SK-N-SH (cell line): ENCODE results near the gene ADAP1.
A peak's percentile ranks its signal among the peaks of the same experiment; 100 is the strongest.

Source experiments
- CTCF ChIP-seq: fragments of 200-600 bp; sonication (generic); IDR thresholded peaks from 2 replicates; pipeline ENCODE4 v1.6.1; 2017; ENCODE audit warnings: antibody characterized with exemption, mild to moderate bottlenecking, moderate library complexity
- EP300 ChIP-seq, 2 experiments: IDR thresholded peaks; 2 replicates each; pipeline versions ENCODE4 v1.4.0 to v1.6.1; 2012; ENCODE audit warnings: borderline replicate concordance in 1 of 2, low read depth in 1 of 2, low read length in 1 of 2
- NFIC ChIP-seq: IDR thresholded peaks from 2 replicates; pipeline ENCODE4 v1.4.0; 2012; ENCODE audit warnings: borderline replicate concordance
- NRF1 ChIP-seq: IDR thresholded peaks from 2 replicates; pipeline ENCODE4 v1.6.1; 2012; ENCODE audit warnings: low read depth, mild to moderate bottlenecking, low read length
- RCOR1 ChIP-seq: fragments of 150-350 bp; IDR thresholded peaks from 2 replicates; pipeline ENCODE4 v1.6.1; 2017; ENCODE audit warnings: antibody characterized with exemption, low read length
- RFX5 ChIP-seq: IDR thresholded peaks from 2 replicates; pipeline ENCODE4 v1.6.1; 2012; ENCODE audit warnings: mild to moderate bottlenecking, improper control_type of control experiment, low read length
- RXRA ChIP-seq: IDR thresholded peaks from 2 replicates; pipeline ENCODE4 v1.4.0; 2012; ENCODE audit warnings: low read depth, mild to moderate bottlenecking, borderline replicate concordance
- TF ChIP-seq, protein P1 (sequence below): IDR thresholded peaks from 2 replicates; pipeline ENCODE4 v1.4.0; 2012; ENCODE audit warnings: low read depth, borderline replicate concordance

DNA sequence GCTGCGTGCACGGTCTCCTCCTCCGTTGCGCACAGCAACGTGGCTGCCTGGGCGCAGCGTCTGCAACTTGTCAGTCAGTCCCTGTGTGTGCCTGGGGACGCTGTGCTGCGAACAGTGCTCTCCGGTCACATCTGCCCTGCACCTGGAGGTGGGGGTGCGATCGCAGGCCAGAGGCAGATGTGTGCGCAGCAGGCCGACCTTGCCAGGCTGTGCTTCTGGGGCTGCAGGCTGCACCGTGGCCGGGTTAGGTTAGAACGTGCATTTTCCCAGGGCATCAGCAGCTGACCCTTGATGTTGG lies 86.3 kb downstream of the ADAP1 start:
- TF ChIP-seq CTCF (no peak), NFIC (no peak), RFX5 (no peak), RXRA (no peak), RCOR1 (0 out of 2 replicates have a peak, but pooled peaks have one; percentile 27), NRF1 (no peak), EP300 (IDR thresholded peaks at IDR 0.05; ENCODE audit: borderline replicate concordance in 1 of 2, low read depth in 1 of 2, low read length in 1 of 2) (no peak)
- TF ChIP-seq, protein P1, sequence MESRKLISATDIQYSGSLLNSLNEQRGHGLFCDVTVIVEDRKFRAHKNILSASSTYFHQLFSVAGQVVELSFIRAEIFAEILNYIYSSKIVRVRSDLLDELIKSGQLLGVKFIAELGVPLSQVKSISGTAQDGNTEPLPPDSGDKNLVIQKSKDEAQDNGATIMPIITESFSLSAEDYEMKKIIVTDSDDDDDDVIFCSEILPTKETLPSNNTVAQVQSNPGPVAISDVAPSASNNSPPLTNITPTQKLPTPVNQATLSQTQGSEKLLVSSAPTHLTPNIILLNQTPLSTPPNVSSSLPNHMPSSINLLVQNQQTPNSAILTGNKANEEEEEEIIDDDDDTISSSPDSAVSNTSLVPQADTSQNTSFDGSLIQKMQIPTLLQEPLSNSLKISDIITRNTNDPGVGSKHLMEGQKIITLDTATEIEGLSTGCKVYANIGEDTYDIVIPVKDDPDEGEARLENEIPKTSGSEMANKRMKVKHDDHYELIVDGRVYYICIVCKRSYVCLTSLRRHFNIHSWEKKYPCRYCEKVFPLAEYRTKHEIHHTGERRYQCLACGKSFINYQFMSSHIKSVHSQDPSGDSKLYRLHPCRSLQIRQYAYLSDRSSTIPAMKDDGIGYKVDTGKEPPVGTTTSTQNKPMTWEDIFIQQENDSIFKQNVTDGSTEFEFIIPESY: no peak
